ENCODE measurements around the gene ZNF550.
"Not testable (repeated sequence)": the region's sequence is repeated elsewhere in the genome, so short reads cannot be mapped to it uniquely, and the experiment has no call there.

Gene ZNF550

DNA sequence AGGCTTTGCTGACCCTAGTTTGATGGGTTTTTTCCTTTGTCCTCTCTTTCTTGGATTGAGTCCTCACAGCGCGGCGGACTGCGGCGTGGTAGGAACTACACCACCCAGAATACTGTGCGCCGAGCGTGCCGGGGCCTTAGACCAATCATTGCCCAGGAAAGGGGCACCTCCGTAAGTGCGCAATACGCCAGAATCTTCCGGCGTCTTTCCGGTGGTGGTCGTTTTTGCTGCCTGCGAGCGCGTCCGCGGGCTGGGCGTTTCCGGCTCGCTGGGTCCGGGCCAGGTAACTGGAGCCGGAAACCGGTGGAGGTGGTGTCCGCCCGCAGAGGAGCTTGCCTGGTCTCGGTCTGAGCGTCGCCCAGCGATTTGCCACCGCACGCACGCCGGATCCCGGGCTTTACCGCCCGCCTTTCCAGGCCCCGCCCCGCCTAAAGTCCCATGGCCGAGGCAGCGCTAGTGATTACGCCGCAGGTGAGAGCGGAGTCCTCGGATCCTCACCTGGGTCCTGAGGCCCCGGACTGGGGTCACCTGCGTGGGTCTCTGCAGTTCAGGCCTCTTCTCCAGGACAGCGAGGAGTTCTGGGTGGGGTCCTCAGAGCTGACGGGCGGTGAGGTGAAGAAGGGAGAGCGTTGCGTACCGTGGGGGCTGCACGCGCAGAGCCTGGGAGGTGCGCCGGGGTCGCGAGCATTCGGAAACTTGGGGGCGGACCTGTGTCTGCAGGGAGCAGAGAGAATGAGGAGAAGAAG is 32.4 kb downstream of the ZNF550 start, which contains the start of gene ZNF549:
Gene ZNF549 (plus strand): TSS at position 221 of the 746 bp plus-strand sequence. CDS start 218 bp downstream, at position 439.
- peak; percentile 84 for DNase-seq

DNA sequence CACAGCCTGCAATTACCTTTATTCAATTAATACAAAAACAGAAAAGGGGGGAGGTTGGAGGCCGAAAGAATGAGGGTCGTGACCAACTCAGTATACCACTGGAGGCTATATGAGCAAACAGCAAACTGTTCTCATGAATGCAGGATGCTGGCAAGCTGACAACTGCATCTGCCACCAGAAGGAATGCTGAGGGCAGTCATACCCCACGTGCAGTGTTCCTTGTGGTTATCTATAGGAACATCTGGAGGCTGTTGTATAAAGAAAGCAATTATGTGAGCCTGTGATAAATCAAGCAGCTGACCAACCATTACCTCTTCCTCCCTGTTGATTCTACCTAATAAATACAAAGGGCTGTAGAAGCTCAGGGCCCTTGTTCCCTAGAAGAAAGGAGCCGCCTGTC is 41.6 kb downstream of the ZNF550 start:
- DNase-seq = not testable (repeated sequence)

DNA sequence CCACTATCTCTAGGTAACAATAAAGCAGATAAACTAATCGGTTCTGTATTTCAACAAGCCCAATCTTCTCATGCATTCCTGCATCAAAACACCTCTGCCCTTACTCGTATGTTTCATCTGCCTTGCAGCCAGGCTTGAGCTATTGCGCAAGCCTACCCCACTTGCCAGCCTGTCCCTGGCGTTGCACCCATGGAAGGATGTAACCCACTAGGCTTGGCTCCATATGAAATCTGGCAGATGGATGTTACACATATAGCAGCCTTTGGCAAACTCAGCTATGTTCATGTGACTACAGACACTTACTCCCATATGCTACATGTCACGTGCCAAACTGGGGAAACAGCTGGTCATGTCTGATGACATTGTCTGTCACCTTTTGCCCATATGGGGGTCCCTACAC is 44.4 kb downstream of the ZNF550 start:
- DNase-seq = no peak

DNA sequence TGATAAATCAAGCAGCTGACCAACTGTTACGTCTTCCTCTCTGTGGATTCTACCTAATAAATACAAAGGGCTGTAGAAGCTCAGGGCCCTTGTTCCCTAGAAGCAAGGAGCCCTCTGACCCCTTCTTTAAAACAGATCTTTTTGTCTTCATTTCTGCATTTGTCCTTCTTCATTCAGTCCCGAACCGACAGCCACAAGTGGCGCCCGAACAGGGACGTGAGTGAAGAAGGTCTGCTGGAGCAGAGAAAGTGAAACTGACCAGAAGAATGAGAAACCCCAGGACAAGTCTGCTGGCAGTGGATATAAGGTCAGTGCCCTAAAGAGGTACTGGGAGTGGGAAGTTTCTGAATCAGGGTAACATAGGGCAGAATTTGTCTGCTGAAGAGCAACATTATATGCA is 46.8 kb downstream of the ZNF550 start:
- DNase-seq = no peak

DNA sequence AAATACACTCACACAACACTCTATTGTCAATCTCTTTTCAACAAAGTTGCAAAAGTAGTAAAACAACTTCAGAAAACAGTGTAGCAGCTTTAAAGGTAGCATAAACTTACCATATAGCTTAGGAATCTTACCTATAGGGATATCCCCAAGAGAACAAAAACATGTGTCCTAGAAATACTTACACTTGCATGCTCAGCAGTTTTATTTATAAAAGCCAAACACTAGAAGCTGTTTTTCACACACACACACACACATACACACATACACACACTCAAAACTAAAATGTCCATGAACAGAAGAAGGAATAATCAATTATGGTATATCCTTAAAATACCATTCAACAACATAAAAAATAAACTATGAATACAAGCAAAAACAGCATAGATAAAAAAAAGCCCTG is 48.2 kb downstream of the ZNF550 start:
- DNase-seq = no peak

DNA sequence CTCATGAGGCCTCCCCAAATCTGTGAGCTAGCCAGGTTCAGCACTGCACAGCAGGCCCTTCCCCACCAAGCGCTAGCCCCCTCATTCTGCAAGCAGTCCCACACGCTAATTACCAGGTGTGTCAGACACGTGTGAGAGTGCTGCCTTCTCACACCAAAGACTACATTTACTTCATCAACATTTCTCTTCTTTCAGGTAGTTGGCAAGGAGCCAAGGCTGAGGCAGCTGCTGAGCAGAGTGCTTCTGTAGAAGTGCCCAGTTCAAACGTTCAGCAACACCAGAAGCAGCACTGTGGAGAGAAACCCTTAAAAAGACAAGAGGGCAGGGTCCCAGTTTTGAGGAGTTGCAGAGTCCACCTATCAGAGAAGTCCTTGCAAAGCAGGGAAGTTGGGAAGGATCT is 53.5 kb downstream of the ZNF550 start:
- no peak for DNase-seq

DNA sequence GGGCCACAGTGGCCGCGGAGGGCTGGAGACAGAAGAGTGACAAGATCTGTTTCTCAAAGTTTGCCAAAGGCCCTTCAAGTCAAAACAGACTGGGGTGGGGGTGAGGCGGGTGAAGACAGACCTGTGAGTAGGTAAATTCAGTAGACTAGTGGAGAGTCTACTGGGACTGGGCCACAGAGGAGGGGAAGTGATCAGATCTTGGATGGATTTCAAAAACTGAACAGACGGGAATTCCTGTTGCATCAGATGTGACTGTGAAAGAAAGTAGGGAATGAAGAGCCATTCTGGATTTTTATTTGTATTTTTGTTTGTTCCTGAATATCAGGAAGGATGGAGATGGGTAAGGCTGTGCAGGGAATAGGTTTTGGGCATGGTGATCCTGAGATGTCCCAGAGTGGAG is 59.3 kb downstream of the ZNF550 start:
- not testable (repeated sequence) for DNase-seq

DNA sequence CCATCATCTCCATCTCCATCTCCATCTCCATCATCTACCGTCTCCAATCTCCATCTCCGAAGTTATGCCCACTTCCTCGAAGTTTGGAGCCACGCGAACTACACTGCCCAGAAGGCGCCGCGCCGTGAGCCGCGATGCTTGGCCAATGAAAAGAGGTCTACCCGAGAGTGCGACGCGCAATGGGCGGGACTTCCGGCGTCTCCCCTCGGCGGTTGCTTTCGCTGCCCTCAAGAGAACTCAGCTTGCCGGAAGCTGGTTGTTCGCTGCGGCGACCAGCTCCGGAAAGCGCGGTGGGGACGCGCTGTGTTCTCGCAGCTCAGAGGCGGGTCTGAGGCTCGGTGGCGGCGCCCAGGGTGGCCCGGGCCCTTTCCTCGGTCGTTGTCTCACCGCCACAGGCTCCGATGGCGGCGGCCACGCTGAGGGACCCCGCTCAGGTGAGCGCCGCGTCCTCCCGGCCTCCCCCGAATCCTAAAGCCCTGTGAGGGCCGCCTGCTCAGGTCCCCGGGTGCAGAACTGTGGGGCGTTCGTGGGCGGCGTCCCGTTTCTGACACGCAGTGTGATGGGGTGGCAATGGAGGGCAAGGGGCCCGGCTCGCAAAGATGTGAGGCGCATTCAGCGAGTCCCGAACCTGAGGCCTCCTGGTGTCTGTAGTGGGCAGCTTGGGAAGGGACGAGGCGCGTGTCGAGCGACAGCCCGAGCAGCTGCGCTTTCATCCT is 59.8 kb downstream of the ZNF550 start, which contains the start of gene ZNF773:
Gene ZNF773 (plus strand): TSS at position 259 of the 716 bp plus-strand sequence. CDS start 143 bp downstream, at position 402.
- peak; percentile 83 for DNase-seq

DNA sequence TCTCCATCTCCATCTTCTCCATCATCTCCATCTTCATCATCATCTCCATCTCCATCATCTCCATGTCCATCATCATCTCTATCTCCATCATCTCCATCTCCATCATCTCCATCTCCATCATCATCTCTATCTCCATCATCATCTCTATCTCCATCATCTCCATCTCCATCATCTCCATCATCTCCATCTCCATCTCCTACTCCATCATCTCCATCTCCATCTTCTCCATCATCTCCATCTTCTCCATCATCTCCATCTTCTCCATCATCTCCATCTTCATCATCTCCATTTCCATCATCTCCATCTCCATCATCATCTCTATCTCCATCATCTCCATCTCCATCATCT is 60.4 kb downstream of the ZNF550 start:
- not testable (repeated sequence) for DNase-seq

DNA sequence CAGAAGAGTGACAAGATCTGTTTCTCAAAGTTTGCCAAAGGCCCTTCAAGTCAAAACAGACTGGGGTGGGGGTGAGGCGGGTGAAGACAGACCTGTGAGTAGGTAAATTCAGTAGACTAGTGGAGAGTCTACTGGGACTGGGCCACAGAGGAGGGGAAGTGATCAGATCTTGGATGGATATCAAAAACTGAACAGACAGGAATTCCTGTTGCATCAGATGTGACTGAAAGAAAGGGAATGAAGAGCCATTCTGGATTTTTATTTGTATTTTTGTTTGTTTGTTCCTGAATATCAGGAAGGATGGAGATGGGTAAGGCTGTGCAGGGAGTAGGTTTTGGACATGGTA is 71.4 kb downstream of the ZNF550 start:
- not testable (repeated sequence) for DNase-seq

DNA sequence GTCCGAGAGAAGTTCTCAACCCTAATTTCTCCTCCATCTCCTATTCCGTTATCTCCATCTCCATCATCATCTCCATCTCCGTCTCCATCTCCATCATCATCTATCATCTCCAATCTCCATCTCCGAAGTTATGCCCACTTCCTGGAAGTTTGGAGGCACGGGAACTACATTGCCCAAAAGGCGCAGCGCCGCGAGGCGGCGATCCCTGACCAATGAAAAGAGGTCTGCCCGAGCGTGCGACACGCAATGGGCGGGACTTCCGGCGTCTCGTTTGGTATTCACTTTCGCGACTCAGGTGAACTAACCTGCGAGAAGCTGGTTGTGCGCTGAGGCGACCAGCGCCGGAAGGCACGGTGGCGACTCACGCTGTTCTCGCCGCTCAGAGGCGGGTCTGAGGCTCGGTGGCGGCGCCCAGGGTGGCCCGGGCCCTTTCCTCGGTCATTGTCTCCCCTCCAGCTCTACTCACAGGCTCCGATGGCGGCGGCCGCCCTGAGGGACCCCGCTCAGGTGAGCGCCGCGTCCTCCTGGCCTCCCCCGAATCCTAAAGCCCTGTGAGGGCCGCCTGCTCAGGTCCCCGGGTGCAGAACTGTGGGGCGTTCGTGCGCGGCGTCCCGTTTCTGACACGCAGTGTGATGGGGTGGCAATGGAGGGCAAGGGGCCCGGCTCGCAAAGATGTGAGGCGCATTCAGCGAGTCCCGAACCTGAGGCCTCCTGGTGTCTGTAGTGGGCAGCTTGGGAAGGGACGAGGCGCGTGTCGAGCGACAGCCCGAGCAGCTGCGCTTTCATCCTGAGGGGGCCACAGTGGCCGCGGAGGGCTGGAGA is 72.0 kb downstream of the ZNF550 start, which contains the start of gene ZNF419:
Gene ZNF419 (plus strand): TSS at position 274 of the 822 bp plus-strand sequence. CDS start 201 bp downstream, at position 475.
- DNase-seq = peak; percentile 82
